GDM1 (cell line): ENCODE data around the gene SLC25A34.

ENCODE experiments used
- DNase-seq: peaks from one replicate; lab custom pipeline; 2025; lab: John Stamatoyannopoulos, UW

The SLC25A34 gene

GRCh38 chr1:15753776-15754175, 17.7 kb downstream of the SLC25A34 start:
- no peak for DNase-seq

- DNase-seq = no peak
These were observed 19.1 kb downstream of the SLC25A34 start for GRCh38 chr1:15755021-15755645.

- DNase-seq = no peak
These were observed 19.6 kb downstream of the SLC25A34 start for GRCh38 chr1:15755646-15756040.

GRCh38 chr1:15756143-15757015, 20.3 kb downstream of the SLC25A34 start:
- no peak for DNase-seq

GRCh38 chr1:15757016-15757543, 21.0 kb downstream of the SLC25A34 start:
- no peak for DNase-seq

GRCh38 chr1:15757575-15758342, 21.7 kb downstream of the SLC25A34 start:
- no peak for DNase-seq

- no peak for DNase-seq
These were observed 22.4 kb downstream of the SLC25A34 start, which contains the start of gene FBLIM1 for GRCh38 chr1:15758343-15758931. Gene FBLIM1 (plus strand): TSS chr1:15758795. CDS start chr1:15764984, 6,189 bp downstream.

- no peak for DNase-seq
These were observed 23.0 kb downstream of the SLC25A34 start for GRCh38 chr1:15758953-15759661.

- no peak for DNase-seq
These were observed 24.6 kb downstream of the SLC25A34 start for GRCh38 chr1:15760520-15761211.

- DNase-seq = no peak
These were observed 25.5 kb downstream of the SLC25A34 start for GRCh38 chr1:15761366-15762128.

- DNase-seq = no peak
These were observed 26.5 kb downstream of the SLC25A34 start for GRCh38 chr1:15762546-15762945.

GRCh38 chr1:15764269-15764764, 28.3 kb downstream of the SLC25A34 start:
- no peak for DNase-seq

GRCh38 chr1:15764890-15765289, 28.8 kb downstream of the SLC25A34 start:
- no peak for DNase-seq

GRCh38 chr1:15765495-15766194, 29.6 kb downstream of the SLC25A34 start:
- no peak for DNase-seq

- DNase-seq = no peak
These were observed 31.9 kb downstream of the SLC25A34 start for GRCh38 chr1:15767941-15768340.

GRCh38 chr1:15768388-15768787, 32.3 kb downstream of the SLC25A34 start:
- DNase-seq = no peak

GRCh38 chr1:15770313-15770962, 34.4 kb downstream of the SLC25A34 start:
- no peak for DNase-seq

- DNase-seq = no peak
These were observed 35.9 kb downstream of the SLC25A34 start for GRCh38 chr1:15771836-15772515.
